Esophagus (tissue), 2 donors: Measurements from ENCODE around the gene CDKAL1. TPM values are rescaled to one million over a fixed set of nuclear protein-coding genes. Genes with fewer than 3 reads are reported as not detected.

Experiments used
- H3K27ac ChIP-seq, 2 donors: one replicate each; pipeline ENCODE4 v1.5.1; 2013; ENCODE audit warnings: low read depth in 2 of 2, mild to moderate bottlenecking in 2 of 2, inconsistent platforms in 1 of 2, low read length in 1 of 2, moderate library complexity in 1 of 2
- H3K27me3 ChIP-seq, 2 donors: one replicate each; pipeline ENCODE4 v1.6.1; 2013; ENCODE audit warnings: low read length in 2 of 2, control low read depth in 1 of 2, mild to moderate bottlenecking in 1 of 2; ENCODE audit not compliant: insufficient read depth in 2 of 2, control insufficient read depth in 1 of 2
- H3K36me3 ChIP-seq, 2 donors: one replicate each; pipeline ENCODE4 v1.6.1; 2013; ENCODE audit warnings: low read length in 1 of 2; ENCODE audit not compliant: control insufficient read depth in 2 of 2, insufficient read depth in 2 of 2
- H3K4me1 ChIP-seq, 2 donors: one replicate each; pipeline ENCODE4 v1.6.1; 2013; ENCODE audit warnings: low read length in 1 of 2; ENCODE audit not compliant: control insufficient read depth in 2 of 2, insufficient read depth in 2 of 2
- H3K4me3 ChIP-seq, 2 donors: one replicate each; pipeline ENCODE4 v1.5.1; 2013; ENCODE audit warnings: low read length in 2 of 2, mild to moderate bottlenecking in 2 of 2, low read depth in 1 of 2, moderate library complexity in 1 of 2
- H3K9me3 ChIP-seq, 2 donors: one replicate each; pipeline ENCODE4 v1.6.1; 2013; ENCODE audit warnings: mild to moderate bottlenecking in 2 of 2, low read depth in 1 of 2, low read length in 1 of 2, moderate library complexity in 1 of 2; ENCODE audit not compliant: control insufficient read depth in 2 of 2, insufficient read depth in 1 of 2
- WGBS, 2 donors: extraction: QIAGEN DNeasy Blood & Tissue Kit; methylation state at CpG; one replicate each; pipeline ENCODE4 v1.1.7; 2013; 5-methylcytosine and 5-hydroxymethylcytosine counted together
- polyA plus RNA-seq, 2 donors: library from polyadenylated mRNA; stranded (reverse); fragments of 200-250 nt; gene quantifications; one replicate each; pipeline ENCODE4 v1.2.3, GENCODE V29; 2013
- donor health status: healthy with polysubstance abuse.
- donor health status: Bipolar disorder and iron deficiency.

The CDKAL1 gene
- polyA plus RNA-seq, 2 donors: 3.5 TPM

GRCh38 chr6:20873425-20874190 is 339.4 kb downstream of the CDKAL1 start:
- H3K4me1 ChIP-seq: no peaks in the 10 kb centered on the region
- H3K36me3 ChIP-seq: no peaks in the 10 kb centered on the region
- no peaks in the 10 kb centered on the region for H3K27me3 ChIP-seq
- WGBS, 2 donors: 79 to 82% methylated on average over 7 of the region's 7 CpGs
- no peak overlapping the region for H3K27ac ChIP-seq
- H3K4me3 ChIP-seq: no peak overlapping the region
- no peaks in the 10 kb centered on the region for H3K9me3 ChIP-seq

- Histone ChIP-seq H3K27me3 (no peaks in the 10 kb centered on the region), H3K4me1 (no peaks in the 10 kb centered on the region), H3K27ac (no peak overlapping the region), H3K4me3 (no peak overlapping the region), H3K9me3 (no peaks in the 10 kb centered on the region), H3K36me3 (no peaks in the 10 kb centered on the region)
- 85 to 100% methylated on average over 1 of the region's 1 CpG for WGBS, 2 donors
Measured at GRCh38 chr6:20875369-20875963, 341.2 kb downstream of the CDKAL1 start.

DNA sequence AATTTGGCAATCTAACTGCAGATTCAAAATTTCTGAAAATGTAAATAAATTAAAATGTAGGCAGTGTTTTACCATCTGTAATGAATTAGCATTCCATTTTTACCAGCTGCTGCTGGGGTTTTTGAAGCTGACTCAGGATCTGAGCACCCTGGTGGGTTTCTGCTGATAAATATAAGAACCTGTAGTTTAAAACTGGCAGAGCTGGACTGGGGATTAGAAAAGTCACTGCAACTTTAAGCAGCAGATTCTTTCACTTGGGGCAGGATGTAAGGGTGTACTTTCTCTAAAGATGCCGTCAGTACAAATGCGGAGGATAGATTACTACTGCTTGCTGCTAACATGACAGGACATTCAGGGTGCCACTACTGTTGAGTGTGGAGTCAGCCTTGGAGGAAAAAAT is 341.8 kb downstream of the CDKAL1 start:
- H3K4me3 ChIP-seq: no peak overlapping the region
- H3K9me3 ChIP-seq: no peaks in the 10 kb centered on the region
- no peaks in the 10 kb centered on the region for H3K27me3 ChIP-seq
- no peaks in the 10 kb centered on the region for H3K36me3 ChIP-seq
- no peaks in the 10 kb centered on the region for H3K4me1 ChIP-seq
- WGBS, 2 donors: 65 to 76% methylated on average over 2 of the region's 2 CpGs
- H3K27ac ChIP-seq: no peak overlapping the region

- Histone ChIP-seq H3K27me3 (no peaks in the 10 kb centered on the region), H3K4me3 (no peak overlapping the region), H3K9me3 (no peaks in the 10 kb centered on the region), H3K27ac (no peak overlapping the region), H3K36me3 (no peaks in the 10 kb centered on the region), H3K4me1 (no peaks in the 10 kb centered on the region)
- WGBS, 2 donors: 88 to 94% methylated on average over 2 of the region's 2 CpGs
Measured at GRCh38 chr6:20876561-20876960, 342.3 kb downstream of the CDKAL1 start.

- Histone ChIP-seq H3K4me1 (no peaks in the 10 kb centered on the region), H3K9me3 (no peaks in the 10 kb centered on the region), H3K36me3 (no peaks in the 10 kb centered on the region), H3K27me3 (no peaks in the 10 kb centered on the region), H3K27ac (peak overlapping the region; percentile 65 to 82), H3K4me3 (no peak overlapping the region)
- 46 to 53% methylated on average over 6 of the region's 6 CpGs for WGBS, 2 donors
Measured at GRCh38 chr6:20877008-20877937, 343.0 kb downstream of the CDKAL1 start.

GRCh38 chr6:20879121-20879520 is 344.9 kb downstream of the CDKAL1 start:
- WGBS, 2 donors: 82 to 92% methylated on average over 1 of the region's 1 CpG
- no peaks in the 10 kb centered on the region for H3K4me1 ChIP-seq
- H3K4me3 ChIP-seq: no peak overlapping the region
- no peak overlapping the region for H3K27ac ChIP-seq
- H3K27me3 ChIP-seq: no peaks in the 10 kb centered on the region
- H3K9me3 ChIP-seq: no peaks in the 10 kb centered on the region
- no peaks in the 10 kb centered on the region for H3K36me3 ChIP-seq

DNA sequence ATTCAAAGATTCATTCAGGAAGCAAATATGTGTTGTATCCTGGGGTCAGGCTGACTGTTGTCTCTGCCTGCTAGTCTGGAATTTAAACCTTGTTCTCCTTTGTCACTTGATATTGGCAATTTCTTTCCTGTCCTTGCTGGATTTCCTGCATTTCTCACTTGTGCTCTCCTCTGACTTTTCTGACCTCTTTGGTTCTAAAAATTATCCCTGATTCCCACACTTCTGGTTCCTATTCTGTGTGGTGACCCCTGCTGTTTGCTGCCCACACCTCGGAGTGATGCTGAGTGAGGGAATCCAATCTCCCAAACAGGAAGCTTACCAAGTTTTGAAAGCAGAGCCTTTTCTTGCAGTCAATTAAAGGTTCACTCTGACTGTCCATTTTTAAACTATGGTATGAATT is 345.3 kb downstream of the CDKAL1 start:
- H3K36me3 ChIP-seq: no peaks in the 10 kb centered on the region
- H3K4me1 ChIP-seq: no peaks in the 10 kb centered on the region
- no peak overlapping the region for H3K27ac ChIP-seq
- WGBS, 2 donors: 71 to 84% methylated on average over 1 of the region's 1 CpG
- H3K4me3 ChIP-seq: no peak overlapping the region
- no peaks in the 10 kb centered on the region for H3K9me3 ChIP-seq
- no peaks in the 10 kb centered on the region for H3K27me3 ChIP-seq

DNA sequence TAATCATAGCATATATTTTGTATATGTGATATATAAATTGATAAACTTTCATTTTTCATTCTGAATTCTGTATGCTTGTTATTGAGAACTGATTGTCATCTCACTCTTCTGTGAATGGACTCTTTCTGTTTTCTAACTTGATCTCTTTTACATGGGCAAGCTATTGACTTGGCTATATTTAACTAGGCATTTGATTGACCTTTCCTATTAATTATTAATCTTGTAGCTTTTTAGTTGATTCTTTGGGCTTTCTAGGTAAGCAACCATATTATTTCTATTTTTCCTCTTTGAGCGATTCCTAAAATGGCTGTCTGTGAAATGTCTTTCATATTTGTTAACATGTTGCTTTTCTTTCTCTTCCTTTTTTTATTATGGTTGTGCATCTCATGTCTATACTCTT is 347.1 kb downstream of the CDKAL1 start:
- 81 to 98% methylated on average over 1 of the region's 1 CpG for WGBS, 2 donors
- Histone ChIP-seq H3K27me3 (no peaks in the 10 kb centered on the region), H3K9me3 (no peaks in the 10 kb centered on the region), H3K4me3 (no peak overlapping the region), H3K27ac (no peak overlapping the region), H3K36me3 (no peaks in the 10 kb centered on the region), H3K4me1 (no peaks in the 10 kb centered on the region)

GRCh38 chr6:20882014-20882413 is 347.8 kb downstream of the CDKAL1 start:
- 93 to 98% methylated on average over 5 of the region's 5 CpGs for WGBS, 2 donors

More at GRCh38 chr6:20882014-20882413, 347.8 kb downstream of the CDKAL1 start:
- no peak overlapping the region for H3K27ac ChIP-seq
- H3K4me1 ChIP-seq: no peaks in the 10 kb centered on the region
- no peaks in the 10 kb centered on the region for H3K36me3 ChIP-seq
- no peak overlapping the region for H3K4me3 ChIP-seq
- no peaks in the 10 kb centered on the region for H3K9me3 ChIP-seq
- no peaks in the 10 kb centered on the region for H3K27me3 ChIP-seq
